ENCODE data around the gene B3GAT1.

DNA sequence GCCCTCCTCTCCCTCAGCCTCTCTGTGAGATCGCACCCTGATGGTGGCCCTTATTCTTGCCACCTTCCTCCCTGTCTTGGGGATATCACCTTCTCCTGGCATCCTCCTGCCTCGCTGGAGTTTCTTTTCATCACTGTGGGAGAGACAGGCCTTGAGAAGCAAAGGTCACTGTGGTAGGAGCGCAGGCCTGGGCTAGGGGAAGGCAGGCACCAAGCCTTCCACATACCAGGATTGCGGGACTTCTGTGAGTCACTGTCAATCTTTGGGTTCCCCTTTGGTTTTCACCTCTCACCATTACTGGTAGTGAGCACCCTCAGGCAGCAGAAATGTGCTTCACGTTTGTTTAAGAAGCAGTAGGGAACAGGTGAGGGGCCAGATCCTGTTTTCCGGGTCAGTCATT lies 31.2 kb upstream of the B3GAT1 start:
- TF ChIP-seq, protein P1, sequence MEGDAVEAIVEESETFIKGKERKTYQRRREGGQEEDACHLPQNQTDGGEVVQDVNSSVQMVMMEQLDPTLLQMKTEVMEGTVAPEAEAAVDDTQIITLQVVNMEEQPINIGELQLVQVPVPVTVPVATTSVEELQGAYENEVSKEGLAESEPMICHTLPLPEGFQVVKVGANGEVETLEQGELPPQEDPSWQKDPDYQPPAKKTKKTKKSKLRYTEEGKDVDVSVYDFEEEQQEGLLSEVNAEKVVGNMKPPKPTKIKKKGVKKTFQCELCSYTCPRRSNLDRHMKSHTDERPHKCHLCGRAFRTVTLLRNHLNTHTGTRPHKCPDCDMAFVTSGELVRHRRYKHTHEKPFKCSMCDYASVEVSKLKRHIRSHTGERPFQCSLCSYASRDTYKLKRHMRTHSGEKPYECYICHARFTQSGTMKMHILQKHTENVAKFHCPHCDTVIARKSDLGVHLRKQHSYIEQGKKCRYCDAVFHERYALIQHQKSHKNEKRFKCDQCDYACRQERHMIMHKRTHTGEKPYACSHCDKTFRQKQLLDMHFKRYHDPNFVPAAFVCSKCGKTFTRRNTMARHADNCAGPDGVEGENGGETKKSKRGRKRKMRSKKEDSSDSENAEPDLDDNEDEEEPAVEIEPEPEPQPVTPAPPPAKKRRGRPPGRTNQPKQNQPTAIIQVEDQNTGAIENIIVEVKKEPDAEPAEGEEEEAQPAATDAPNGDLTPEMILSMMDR (IDR thresholded peaks at IDR 0.05), result no peak
- TF ChIP-seq POLR2A (IDR thresholded peaks at IDR 0.05), result no peak

All from adrenal gland (tissue), 5 donors.